PC-3 (cell line): ENCODE data around the gene CORO6. TPM values are rescaled to one million over a fixed set of nuclear protein-coding genes. Genes with fewer than 3 reads are reported as not detected.

Source experiments
- ATAC-seq: fragments of 200-7000 bp; cut with Tn5 transposase; 2 replicates; pipeline ENCODE4 v1.9.1; 2020; ENCODE audit warnings: mild to moderate bottlenecking, moderate library complexity
- BruUV-seq: library from RNA; stranded (reverse); fragments of 400-500 nt; replicated peaks from 2 replicates; lab custom pipeline; 2021; lab: Mats Ljungman, UMichigan
- CTCF ChIA-PET: fragments of 300-600 bp; sonication (Branson Sonifier 250); formaldehyde crosslinking; loops from one replicate; lab custom pipeline; 2022; ENCODE audit warnings: antibody characterized with exemption; lab: Charles Lee
- POLR2A ChIA-PET: fragments of 300-600 bp; sonication (Branson Sonifier 250); formaldehyde crosslinking; loops from one replicate; lab custom pipeline; 2022; ENCODE audit warnings: antibody characterized with exemption; ENCODE audit not compliant: unreplicated experiment; lab: Charles Lee
- DNase-seq: peaks from one replicate; pipeline ENCODE4 v3.0.0-alpha.2; 2015
- H2AFZ ChIP-seq: fragments of 300-600 bp; sonication (generic); 2 replicates; pipeline ENCODE4 v1.6.0; 2016; ENCODE audit warnings: antibody characterized with exemption, low read length
- H3F3A ChIP-seq: fragments of 300-600 bp; sonication (generic); one replicate; pipeline ENCODE4 v1.6.0; 2017; ENCODE audit warnings: antibody characterized with exemption, low read length, control low read depth, mild to moderate bottlenecking; ENCODE audit not compliant: unreplicated experiment
- H3K27ac ChIP-seq: fragments of 300-600 bp; sonication (generic); 2 replicates; pipeline ENCODE4 v1.5.1; 2016; ENCODE audit warnings: mild to moderate bottlenecking, low read length
- H3K27me3 ChIP-seq: fragments of 300-600 bp; sonication (generic); 2 replicates; pipeline ENCODE4 v1.6.1; 2016; ENCODE audit warnings: low read length, mixed read lengths
- H3K36me3 ChIP-seq: fragments of 300-600 bp; sonication (generic); 2 replicates; pipeline ENCODE4 v1.6.1; 2016; ENCODE audit warnings: low read depth, mixed run types, low read length, mixed read lengths
- H3K4me1 ChIP-seq: fragments of 300-600 bp; sonication (generic); 2 replicates; pipeline ENCODE4 v1.5.1; 2016; ENCODE audit warnings: low read length; ENCODE audit not compliant: insufficient read depth
- H3K4me2 ChIP-seq: fragments of 300-600 bp; sonication (generic); 2 replicates; pipeline ENCODE4 v1.6.0; 2016; ENCODE audit warnings: low read length
- H3K4me3 ChIP-seq: fragments of 300-600 bp; sonication (generic); 2 replicates; pipeline ENCODE4 v1.5.1; 2016; ENCODE audit warnings: mild to moderate bottlenecking, low read length, mixed read lengths
- H3K79me2 ChIP-seq: fragments of 300-600 bp; sonication (generic); 2 replicates; pipeline ENCODE4 v1.6.1; 2017; ENCODE audit warnings: low read length, mixed read lengths
- H3K9ac ChIP-seq: fragments of 300-600 bp; sonication (generic); 2 replicates; pipeline ENCODE4 v1.6.0; 2016; ENCODE audit warnings: mild to moderate bottlenecking, low read length
- H3K9me2 ChIP-seq: fragments of 300-600 bp; sonication (generic); replicated peaks from 2 replicates; pipeline ENCODE4 v1.6.1; 2016; ENCODE audit warnings: mixed run types, low read length, mixed read lengths
- H3K9me3 ChIP-seq: fragments of 300-600 bp; sonication (generic); 2 replicates; pipeline ENCODE4 v1.6.1; 2016; ENCODE audit warnings: low read length, mixed read lengths
- H4K20me1 ChIP-seq: fragments of 300-600 bp; sonication (generic); 2 replicates; pipeline ENCODE4 v1.6.1; 2016; ENCODE audit warnings: low read length, mixed read lengths
- EZH2 ChIP-seq: fragments of 300-600 bp; sonication (generic); IDR thresholded peaks from one replicate; pipeline ENCODE4 v1.6.1; 2017; ENCODE audit warnings: antibody characterized with exemption, mild to moderate bottlenecking, low read length; ENCODE audit not compliant: unreplicated experiment
- EZH2phosphoT487 ChIP-seq: fragments of 300-600 bp; sonication (generic); IDR thresholded peaks from 2 replicates; pipeline ENCODE4 v1.6.1; 2018; ENCODE audit warnings: mild to moderate bottlenecking, antibody characterized with exemption, low read length, borderline replicate concordance
- intact Hi-C: fragments of 100-400 bp; cut with micrococcal nuclease; formaldehyde crosslinking; loops from 2 replicates; pipeline ENCODE4 v1.9.0; 2023
- total RNA-seq: library from RNA; depleted of rRNA; stranded (reverse); fragments of >200 nt; gene quantifications from 2 replicates; pipeline ENCODE4 v1.2.3, GENCODE V29; 2014
- TF ChIP-seq, protein P1 (sequence below): fragments of 300-600 bp; sonication (generic); conservative IDR thresholded peaks from 2 replicates; pipeline ENCODE4 v1.5.1; 2017; ENCODE audit warnings: antibody characterized with exemption, low read depth, mild to moderate bottlenecking, low read length

Gene CORO6
- total RNA-seq, 1 experiment from 2014 or later, result 0.44 TPM

DNA sequence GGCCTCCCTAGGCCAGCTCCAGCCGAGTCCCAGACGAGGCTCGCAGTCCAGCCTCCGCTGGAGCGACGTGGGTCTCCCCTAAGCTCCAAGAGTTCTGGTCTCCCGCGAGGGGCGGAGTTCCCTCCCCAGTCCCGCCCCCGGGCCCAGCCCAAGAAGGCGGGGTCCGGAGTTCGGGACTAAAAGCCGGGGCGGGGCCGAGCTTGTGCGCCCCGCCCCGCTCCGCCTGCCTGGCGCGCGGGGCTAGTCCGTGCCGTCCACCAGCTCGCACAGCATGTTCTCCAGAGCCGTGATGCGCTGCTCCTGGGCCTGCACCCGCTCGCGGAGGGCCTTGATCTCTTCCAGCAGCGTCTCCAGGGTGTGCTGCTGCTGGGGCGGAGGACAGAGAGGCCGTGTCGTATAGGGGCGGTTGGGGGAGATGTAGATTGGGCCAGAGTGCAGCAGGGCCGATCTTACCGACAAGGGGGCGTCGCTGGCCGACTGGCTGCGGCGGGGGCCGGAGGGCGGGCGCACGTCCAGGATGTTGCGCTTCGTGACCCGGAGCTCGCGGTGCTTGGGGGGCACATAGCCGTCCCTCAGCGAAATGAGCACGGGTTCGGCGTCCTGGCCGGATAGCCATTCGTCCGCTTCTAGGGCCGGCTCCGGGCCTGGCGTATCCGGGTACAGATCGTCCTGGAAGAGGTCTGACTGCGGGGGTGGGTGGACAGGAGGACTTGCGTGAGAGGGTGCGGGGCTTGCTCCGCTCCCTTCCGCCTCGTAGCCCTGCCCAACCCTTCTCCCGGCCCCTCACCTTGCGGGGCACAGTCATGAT lies 7.0 kb downstream of the CORO6 start:
- BruUV-seq, result no TSS peak
- peak overlapping the region; percentile 86 for H3K4me2 ChIP-seq
- CTCF ChIA-PET, result interaction anchor here (0.7 kb wide), 1 partner anchor 24 kb away, joined by 3 read pairs; no protein-coding TSS in a partner anchor
- TF ChIP-seq EZH2phosphoT487, result no peak
- TF ChIP-seq, protein P1, sequence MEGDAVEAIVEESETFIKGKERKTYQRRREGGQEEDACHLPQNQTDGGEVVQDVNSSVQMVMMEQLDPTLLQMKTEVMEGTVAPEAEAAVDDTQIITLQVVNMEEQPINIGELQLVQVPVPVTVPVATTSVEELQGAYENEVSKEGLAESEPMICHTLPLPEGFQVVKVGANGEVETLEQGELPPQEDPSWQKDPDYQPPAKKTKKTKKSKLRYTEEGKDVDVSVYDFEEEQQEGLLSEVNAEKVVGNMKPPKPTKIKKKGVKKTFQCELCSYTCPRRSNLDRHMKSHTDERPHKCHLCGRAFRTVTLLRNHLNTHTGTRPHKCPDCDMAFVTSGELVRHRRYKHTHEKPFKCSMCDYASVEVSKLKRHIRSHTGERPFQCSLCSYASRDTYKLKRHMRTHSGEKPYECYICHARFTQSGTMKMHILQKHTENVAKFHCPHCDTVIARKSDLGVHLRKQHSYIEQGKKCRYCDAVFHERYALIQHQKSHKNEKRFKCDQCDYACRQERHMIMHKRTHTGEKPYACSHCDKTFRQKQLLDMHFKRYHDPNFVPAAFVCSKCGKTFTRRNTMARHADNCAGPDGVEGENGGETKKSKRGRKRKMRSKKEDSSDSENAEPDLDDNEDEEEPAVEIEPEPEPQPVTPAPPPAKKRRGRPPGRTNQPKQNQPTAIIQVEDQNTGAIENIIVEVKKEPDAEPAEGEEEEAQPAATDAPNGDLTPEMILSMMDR, result no peak
- DNase-seq, result peak; percentile 76
- H3K9me3 ChIP-seq, result no peaks in the 10 kb centered on the region
- H3K9me2 ChIP-seq, result no peaks in the 10 kb centered on the region
- H3K27ac ChIP-seq, result no peak overlapping the region
- H4K20me1 ChIP-seq, result no peaks in the 10 kb centered on the region
- ATAC-seq, result peak; percentile 61
- no peaks in the 10 kb centered on the region for H3K27me3 ChIP-seq
- H2AFZ ChIP-seq, result peak overlapping the region; percentile 87
- H3F3A ChIP-seq, result no peaks in the 10 kb centered on the region
- no peak overlapping the region for H3K9ac ChIP-seq
- intact Hi-C loops, result no loop called here
- POLR2A ChIA-PET, result no interaction called here
- H3K36me3 ChIP-seq, result no peaks in the 10 kb centered on the region
- peaks cover 25% of the 10 kb centered on the region for H3K4me1 ChIP-seq
- peak overlapping the region; percentile 65 for H3K4me3 ChIP-seq
- no peaks in the 10 kb centered on the region for H3K79me2 ChIP-seq

DNA sequence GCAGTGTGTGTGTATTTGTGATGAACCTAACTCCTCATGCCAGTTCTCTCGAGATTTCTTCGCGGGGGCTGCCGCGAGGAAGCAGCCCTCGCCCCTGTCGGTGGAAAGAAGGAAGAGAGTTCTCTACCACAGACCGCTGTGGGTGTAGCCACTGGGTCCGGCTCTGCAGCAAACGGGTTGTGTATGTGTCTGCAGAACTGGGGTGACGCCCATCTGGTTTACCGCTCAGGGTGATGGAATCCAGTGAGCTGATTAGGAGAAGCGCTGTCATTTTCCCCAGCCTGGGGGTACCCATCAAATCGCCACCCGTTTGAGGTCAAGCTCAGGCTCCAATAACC lies 7.7 kb downstream of the CORO6 start:
- H3K9me3 ChIP-seq, result no peaks in the 10 kb centered on the region

More for the DNA sequence above, 7.7 kb downstream of the CORO6 start:
- Histone ChIP-seq H3K79me2 (no peaks in the 10 kb centered on the region), H4K20me1 (no peaks in the 10 kb centered on the region), H3K9ac (no peak overlapping the region), H3K9me2 (no peaks in the 10 kb centered on the region), H3K36me3 (no peaks in the 10 kb centered on the region), H3K27ac (no peak overlapping the region), H2AFZ (no peak overlapping the region), H3K4me1 (peaks cover 19% of the 10 kb centered on the region), H3K4me2 (peak overlapping the region; percentile 86; the same call in 1 of the 2 replicates), H3K27me3 (no peaks in the 10 kb centered on the region), H3K4me3 (no peak overlapping the region), H3F3A (no peaks in the 10 kb centered on the region)
- no peak for ATAC-seq
- no peak for DNase-seq
- BruUV-seq, result no TSS peak
- TF ChIP-seq, protein P1, result no peak
- TF ChIP-seq EZH2, result no peak
- no peak for TF ChIP-seq EZH2phosphoT487
- ChIA-PET CTCF (interaction anchor here (0.7 kb wide), 1 partner anchor 24 kb away, joined by 3 read pairs; no protein-coding TSS in a partner anchor), POLR2A (no interaction called here)
- intact Hi-C loops, result no loop called here
